Measurements from ENCODE around the gene ARX. TPM values are rescaled to one million over a fixed set of nuclear protein-coding genes. Genes with fewer than 3 reads are reported as not detected.

Gene ARX
- total RNA-seq, 3 donors from 2014 or later = 0.13 to 1.0 (median 0.63) TPM

DNA sequence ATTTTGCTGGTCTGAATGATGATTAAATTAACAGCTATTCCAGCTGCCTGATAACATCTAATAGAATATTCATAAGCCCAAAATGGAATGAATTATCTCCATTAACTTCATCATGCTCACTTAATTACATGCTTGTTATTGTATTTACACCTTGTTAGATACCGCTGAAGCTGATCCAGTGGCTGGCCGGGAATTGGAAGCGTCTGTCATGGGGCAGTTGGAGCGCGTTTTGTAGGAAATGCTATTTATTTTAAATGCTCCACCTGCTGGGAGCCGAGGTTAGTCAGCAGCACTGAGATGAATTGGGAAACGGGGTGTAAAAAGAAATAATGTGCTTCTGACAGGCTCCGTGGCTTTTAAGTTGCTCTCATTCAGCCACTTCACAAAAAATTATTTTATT lies 25.2 kb downstream of the ARX start:
- TF ChIP-seq, protein P1, sequence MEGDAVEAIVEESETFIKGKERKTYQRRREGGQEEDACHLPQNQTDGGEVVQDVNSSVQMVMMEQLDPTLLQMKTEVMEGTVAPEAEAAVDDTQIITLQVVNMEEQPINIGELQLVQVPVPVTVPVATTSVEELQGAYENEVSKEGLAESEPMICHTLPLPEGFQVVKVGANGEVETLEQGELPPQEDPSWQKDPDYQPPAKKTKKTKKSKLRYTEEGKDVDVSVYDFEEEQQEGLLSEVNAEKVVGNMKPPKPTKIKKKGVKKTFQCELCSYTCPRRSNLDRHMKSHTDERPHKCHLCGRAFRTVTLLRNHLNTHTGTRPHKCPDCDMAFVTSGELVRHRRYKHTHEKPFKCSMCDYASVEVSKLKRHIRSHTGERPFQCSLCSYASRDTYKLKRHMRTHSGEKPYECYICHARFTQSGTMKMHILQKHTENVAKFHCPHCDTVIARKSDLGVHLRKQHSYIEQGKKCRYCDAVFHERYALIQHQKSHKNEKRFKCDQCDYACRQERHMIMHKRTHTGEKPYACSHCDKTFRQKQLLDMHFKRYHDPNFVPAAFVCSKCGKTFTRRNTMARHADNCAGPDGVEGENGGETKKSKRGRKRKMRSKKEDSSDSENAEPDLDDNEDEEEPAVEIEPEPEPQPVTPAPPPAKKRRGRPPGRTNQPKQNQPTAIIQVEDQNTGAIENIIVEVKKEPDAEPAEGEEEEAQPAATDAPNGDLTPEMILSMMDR (IDR thresholded peaks at IDR 0.05) = no peak
- intact Hi-C loops (cut with DNase I, micrococcal nuclease) = no loop called here
- ATAC-seq = no peak
- Histone ChIP-seq H3K4me1 (ENCODE audit: low read depth) (no peaks in the 10 kb centered on the region), H3K4me3 (no peak overlapping the region), H3K36me3 (ENCODE audit: low read depth) (no peaks in the 10 kb centered on the region), H3K9me3 (no peaks in the 10 kb centered on the region)
- DNase-seq = no peak

DNA sequence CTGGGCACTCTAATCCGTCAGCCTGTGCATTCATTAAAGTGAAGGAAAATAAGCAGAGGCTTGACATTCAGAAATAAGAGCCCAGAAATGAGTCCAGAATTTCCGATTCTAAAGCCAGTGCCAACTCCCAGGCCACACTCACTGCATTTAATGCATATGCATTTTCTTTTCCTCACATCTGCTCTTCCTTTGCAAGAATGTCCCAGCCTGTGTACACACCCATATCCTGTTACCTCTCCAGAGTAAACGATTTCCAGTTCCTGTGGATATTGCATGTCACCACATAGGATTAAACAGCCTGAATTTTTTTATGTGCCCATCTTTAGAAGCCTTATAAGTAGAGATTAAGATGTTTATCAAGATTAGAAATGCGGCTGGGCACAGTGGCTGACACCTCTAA lies 27.5 kb downstream of the ARX start:
- DNase-seq = no peak
- no peaks in the 10 kb centered on the region for H3K36me3 ChIP-seq (ENCODE audit: low read depth)
- no peaks in the 10 kb centered on the region for H3K4me1 ChIP-seq (ENCODE audit: low read depth)
- TF ChIP-seq, protein P1 (IDR thresholded peaks at IDR 0.05) = no peak
- no peak overlapping the region for H3K4me3 ChIP-seq
- no peaks in the 10 kb centered on the region for H3K9me3 ChIP-seq
- intact Hi-C loops (cut with DNase I, micrococcal nuclease) = no loop called here
- no peak for ATAC-seq

DNA sequence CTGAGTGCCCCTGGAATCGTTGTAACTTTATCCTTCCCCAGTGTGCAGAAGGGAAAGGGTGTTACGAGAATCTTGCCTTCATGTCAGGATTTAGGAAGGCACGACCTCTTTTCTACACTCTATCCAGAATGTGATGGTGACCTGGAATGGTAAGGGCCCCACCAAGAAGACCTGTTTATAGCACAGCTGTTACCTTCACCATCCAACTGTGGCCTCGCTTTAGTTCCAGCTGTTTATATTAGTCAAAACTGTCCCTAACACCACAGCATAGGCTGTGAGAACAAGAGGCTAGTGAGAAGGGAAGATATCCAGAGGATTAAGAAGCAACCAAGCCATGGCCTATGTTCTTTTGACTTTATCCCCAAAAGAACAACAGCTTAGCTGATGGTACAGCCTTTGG lies 28.0 kb downstream of the ARX start:
- TF ChIP-seq, protein P1 (IDR thresholded peaks at IDR 0.05) = no peak
- DNase-seq = no peak
- H3K4me3 ChIP-seq = no peak overlapping the region
- no peaks in the 10 kb centered on the region for H3K36me3 ChIP-seq (ENCODE audit: low read depth)
- intact Hi-C loops (cut with DNase I, micrococcal nuclease) = no loop called here
- no peaks in the 10 kb centered on the region for H3K4me1 ChIP-seq (ENCODE audit: low read depth)
- ATAC-seq = no peak
- no peaks in the 10 kb centered on the region for H3K9me3 ChIP-seq

DNA sequence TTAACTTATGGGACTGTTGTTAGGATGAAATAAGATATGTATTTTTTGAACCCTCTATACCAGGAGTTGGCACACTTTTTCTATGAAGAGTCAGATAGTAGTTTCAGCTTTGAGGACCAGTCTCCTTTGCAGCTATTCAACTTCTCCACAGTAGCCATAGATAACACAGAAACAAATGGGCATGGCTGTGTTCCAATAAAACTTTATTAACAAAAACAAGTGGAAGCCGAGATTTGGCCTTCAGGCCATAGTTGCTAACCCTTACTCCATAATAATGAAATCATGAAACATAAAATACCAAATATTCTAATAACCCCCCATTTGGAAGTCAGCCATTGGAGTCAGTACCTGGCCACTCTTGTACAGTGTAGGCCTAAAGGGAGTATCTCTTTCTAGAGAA lies 30.6 kb downstream of the ARX start:
- Histone ChIP-seq H3K36me3 (ENCODE audit: low read depth) (no peaks in the 10 kb centered on the region), H3K9me3 (no peaks in the 10 kb centered on the region), H3K4me3 (no peak overlapping the region), H3K4me1 (ENCODE audit: low read depth) (no peaks in the 10 kb centered on the region)
- DNase-seq (no peak), ATAC-seq (no peak)
- TF ChIP-seq, protein P1 (IDR thresholded peaks at IDR 0.05) = no peak
- intact Hi-C loops (cut with DNase I, micrococcal nuclease) = no loop called here

DNA sequence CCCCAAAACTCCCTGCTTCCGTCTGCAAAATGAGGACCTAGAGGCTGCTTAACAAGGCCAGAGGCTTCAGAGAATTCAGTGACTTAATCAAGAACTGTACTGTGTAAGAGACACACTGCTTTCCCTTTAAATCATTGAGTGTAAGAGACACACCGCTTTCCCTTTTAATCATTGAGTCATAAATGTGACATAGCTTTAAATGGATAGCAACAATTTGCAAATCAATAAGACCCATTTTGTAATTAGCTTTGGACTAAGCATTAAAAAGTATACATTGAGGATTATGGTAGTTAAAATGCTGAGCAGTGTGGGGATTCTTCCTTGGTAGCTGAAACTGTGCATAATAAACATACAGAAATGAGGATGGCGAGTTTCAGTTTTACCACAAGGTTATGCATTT lies 31.8 kb downstream of the ARX start:
- TF ChIP-seq, protein P1 (IDR thresholded peaks at IDR 0.05) = no peak
- ATAC-seq = no peak
- intact Hi-C loops (cut with DNase I, micrococcal nuclease) = no loop called here

DNA sequence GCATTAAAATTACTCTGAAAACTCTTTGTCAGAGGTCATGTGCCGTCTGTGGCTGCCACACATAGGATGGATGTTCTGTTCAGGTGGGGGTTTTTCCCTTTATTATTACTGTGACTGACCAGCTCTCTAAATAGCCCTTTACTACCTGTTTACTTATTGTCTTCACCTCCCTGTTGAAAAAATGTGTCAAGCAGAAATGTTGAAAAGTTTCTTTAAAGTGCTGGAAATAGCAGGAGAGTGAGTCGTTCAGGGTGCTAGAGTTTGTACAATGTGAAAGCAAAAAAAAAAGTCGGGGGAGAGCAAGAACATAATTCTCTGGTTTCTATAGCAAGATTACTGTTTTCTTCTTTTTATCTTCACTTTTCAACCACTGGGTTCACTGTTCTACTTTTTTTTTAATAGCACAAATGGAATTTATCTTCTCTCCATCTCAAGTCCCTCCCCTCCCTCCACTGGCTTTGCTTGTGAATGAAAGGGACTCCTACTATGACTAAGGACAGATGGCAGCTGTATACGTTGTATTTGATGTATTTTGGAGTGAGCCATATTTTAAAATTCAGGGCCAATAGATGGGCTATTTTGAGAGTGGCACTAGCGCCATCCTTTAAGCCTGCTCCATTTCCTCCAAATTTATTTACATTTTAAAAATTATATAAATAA lies 33.3 kb downstream of the ARX start:
- ATAC-seq (no peak), DNase-seq (no peak)

More for the DNA sequence above, 31.8 kb downstream of the ARX start:
- Histone ChIP-seq H3K36me3 (ENCODE audit: low read depth) (no peaks in the 10 kb centered on the region), H3K9me3 (no peaks in the 10 kb centered on the region), H3K4me3 (no peak overlapping the region), H3K4me1 (ENCODE audit: low read depth) (no peaks in the 10 kb centered on the region)
- DNase-seq = no peak

More for the DNA sequence above, 33.3 kb downstream of the ARX start:
- no peaks in the 10 kb centered on the region for H3K36me3 ChIP-seq (ENCODE audit: low read depth)
- TF ChIP-seq, protein P1 (IDR thresholded peaks at IDR 0.05) = no peak
- no peak overlapping the region for H3K4me3 ChIP-seq
- no peaks in the 10 kb centered on the region for H3K4me1 ChIP-seq (ENCODE audit: low read depth)
- H3K9me3 ChIP-seq = no peaks in the 10 kb centered on the region
- intact Hi-C loops (cut with DNase I, micrococcal nuclease) = no loop called here
